K562 treated with DMSO at 1 percent for 4 hours (cell line): ENCODE results near the gene ARRDC5. TPM values are rescaled to one million over a fixed set of nuclear protein-coding genes. Genes with fewer than 3 reads are reported as not detected.

Source experiments
- total RNA-seq: library from RNA; unstranded; fragments of 300-600 nt; gene quantifications from 2 replicates; pipeline ENCODE4 v1.2.3, GENCODE V29; 2022; ENCODE audit not compliant: insufficient read depth

The ARRDC5 gene
- not detected in 2 replicates for total RNA-seq

GRCh38 chr19:4902796-4903195, at the start of gene ARRDC5:
Gene ARRDC5 (minus strand): TSS chr19:4902896. CDS start chr19:4902825, 71 bp downstream.

DNA sequence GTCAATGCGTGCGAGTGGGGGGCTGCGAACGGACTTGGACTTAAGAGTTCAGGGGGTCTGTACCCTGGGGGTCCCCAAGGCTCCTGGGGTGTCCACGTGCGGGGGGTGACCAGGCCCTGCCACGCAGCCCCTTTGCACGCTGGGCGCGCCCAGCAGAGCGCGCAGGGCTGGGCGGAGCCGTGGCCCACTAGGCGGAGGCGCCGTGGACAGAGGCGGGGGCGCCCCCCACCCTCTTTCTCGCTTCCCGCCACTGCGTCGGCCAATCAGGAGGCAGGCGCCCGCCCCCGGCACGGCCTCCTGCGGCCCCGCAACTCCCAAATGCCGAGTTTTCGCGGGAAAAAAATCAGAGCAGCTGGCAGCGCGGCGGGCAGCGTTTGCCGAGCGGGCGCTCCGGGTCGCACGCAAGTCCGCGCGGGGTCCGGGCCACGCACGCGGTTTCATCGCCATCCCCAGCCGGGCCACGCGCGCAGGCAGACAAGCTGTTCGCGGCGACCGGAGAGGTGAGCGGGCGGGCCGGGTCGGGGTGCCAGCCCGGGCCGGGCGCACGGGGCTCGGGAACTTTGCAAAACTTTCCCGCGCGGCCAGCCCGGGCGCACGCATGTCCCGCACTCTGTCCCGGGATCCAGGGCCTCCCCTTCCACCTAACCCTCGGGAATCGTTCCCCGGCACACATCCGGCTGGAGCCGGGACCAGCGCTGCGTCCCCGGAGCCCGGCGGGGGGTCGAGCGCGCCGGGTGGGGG, 6.6 kb upstream of the ARRDC5 start, which contains the start of gene UHRF1:
TSS of gene UHRF1 (plus strand) at position 346 of the 741 bp plus-strand sequence. CDS start 1,385 bp downstream, outside the sequence.

GRCh38 chr19:4867534-4868285, 35.0 kb downstream of the ARRDC5 start, which contains the start of gene PLIN3:
Gene PLIN3 (minus strand): TSS chr19:4867667. CDS start chr19:4861394, 6,273 bp downstream.

Other genes with a start within 250 kb of the ARRDC5 start
- gene MYDGF, start 232.6 kb downstream of the ARRDC5 start, total RNA-seq: 316 and 369 TPM in 2 replicates
- 38.4 and 48.9 TPM in 2 replicates for gene DPP9, start 179.1 kb downstream of the ARRDC5 start, total RNA-seq
- gene FEM1A, start 111.2 kb downstream of the ARRDC5 start, total RNA-seq: 3.7 and 4.4 TPM in 2 replicates
- 7.3 and 7.5 TPM in 2 replicates for gene TICAM1, start 71.2 kb downstream of the ARRDC5 start, total RNA-seq
- gene PLIN3, start 35.2 kb downstream of the ARRDC5 start, total RNA-seq: 104 and 113 TPM in 2 replicates
- gene UHRF1, start 6.6 kb upstream of the ARRDC5 start, total RNA-seq: 19.4 and 19.9 TPM in 2 replicates
- gene KDM4B, start 66.2 kb upstream of the ARRDC5 start, total RNA-seq: 33.4 and 34.7 TPM in 2 replicates